ENCODE measurements around the gene THAP3. TPM values are rescaled to one million over a fixed set of nuclear protein-coding genes. Genes with fewer than 3 reads are reported as not detected.

Gene THAP3
- total and polyA plus RNA-seq, 2 donors (not counting 1 experiment from before 2014, with no cell fraction given) = 20.2 to 30.4 TPM

- TF ChIP-seq EZH2 (IDR thresholded peaks at IDR 0.05; ENCODE audit: borderline replicate concordance, insufficient read depth, low read depth, low read length, poor library complexity, severe bottlenecking) (no peak), CTCF (IDR thresholded peaks at IDR 0.05) (no peak)
- H3K4me1 Mint-ChIP-seq = peaks cover 18% of the 10 kb centered on the region
- no peak overlapping the region for H3K4me3 Mint-ChIP-seq
- no peak for DNase-seq
- 98% methylated on average over 41 of the region's 41 CpGs for WGBS (ENCODE audit: insufficient coverage)
- Histone ChIP-seq H3K9me3 (ENCODE audit: control extremely low read depth in 1 of 3, control insufficient read depth in 2 of 3, insufficient read depth in 1 of 3, low read length in 2 of 3) (no peaks in the 10 kb centered on the region), H3K9ac (ENCODE audit: low read length) (no peak overlapping the region), H2AFZ (ENCODE audit: insufficient read depth, low read depth, low read length, poor library complexity, severe bottlenecking) (no peak overlapping the region), H4K20me1 (ENCODE audit: control insufficient read depth, insufficient read depth, low read length, poor library complexity, severe bottlenecking) (peaks cover 8% of the 10 kb centered on the region), H3K4me3 (ENCODE audit: control extremely low read depth in 1 of 5, extremely low read depth in 1 of 5, insufficient read depth in 1 of 5, low read depth in 2 of 5, low read length in 4 of 5) (no peak overlapping the region), H3K4me2 (replicated peaks; ENCODE audit: low read depth, low read length, poor library complexity, severe bottlenecking) (no peak overlapping the region), H3K4me1 (ENCODE audit: control insufficient read depth in 2 of 2, insufficient read depth in 2 of 2, low read length in 2 of 2) (peaks cover 10 to 18% of the 10 kb centered on the region in 2 donors), H3K36me3 (replicated peaks in 1 of 2; ENCODE audit: control extremely low read depth in 1 of 2, control insufficient read depth in 1 of 2, extremely low read depth in 1 of 2, insufficient read depth in 2 of 2, low read length in 1 of 2) (peaks cover 0 to 12% of the 10 kb centered on the region in 2 experiments), H3K27me3 (replicated peaks in 1 of 4; ENCODE audit: control extremely low read depth in 1 of 4, control insufficient read depth in 3 of 4, insufficient read depth in 4 of 4, low read length in 3 of 4) (no peaks in the 10 kb centered on the region), H3K79me2 (ENCODE audit: control insufficient read depth, insufficient read depth, low read length) (peaks cover 22% of the 10 kb centered on the region), H3K27ac (ENCODE audit: low read length in 2 of 2) (no peak overlapping the region)
- ChIA-PET CTCF (interaction anchor here (0.7 to 1.8 kb wide), 3 partner anchors 21 to 67 kb away, joined by 3 to 6 read pairs (median 4); partner anchors contain the start of genes NOL9 and TAS1R1), POLR2A (no interaction called here)
- ATAC-seq (ENCODE audit: low read depth) = no peak
- intact Hi-C loops (cut with micrococcal nuclease) = no loop called here
- no peaks in the 10 kb centered on the region for H3K27me3 Mint-ChIP-seq
- H3K27ac Mint-ChIP-seq = no peak overlapping the region
- no peaks in the 10 kb centered on the region for H3K9me3 Mint-ChIP-seq (ENCODE audit: insufficient read depth)
Observed at GRCh38 chr1:6621429-6622391, 3.0 kb upstream of the THAP3 start.
